Uterus (tissue), 2 donors: ENCODE data around the gene TBC1D19.

Source experiments
- POLR2A ChIP-seq, 2 donors: fragments of 450-650 bp; IDR thresholded peaks; one replicate each; pipeline ENCODE4 v1.6.1; 2016; ENCODE audit warnings: antibody characterized with exemption in 2 of 2, mild to moderate bottlenecking in 1 of 2, moderate library complexity in 1 of 2
- TF ChIP-seq, protein P1 (sequence below), 4 experiments: fragments of 200-600 bp in 2 of 4; fragments of 450-650 bp in 2 of 4; sonication (generic) in 2 of 4; IDR thresholded peaks; one replicate each; pipeline ENCODE4 v1.5.1; 2016 to 2019; ENCODE audit warnings: antibody characterized with exemption in 4 of 4, mild to moderate bottlenecking in 2 of 4, moderate library complexity in 1 of 4

DNA sequence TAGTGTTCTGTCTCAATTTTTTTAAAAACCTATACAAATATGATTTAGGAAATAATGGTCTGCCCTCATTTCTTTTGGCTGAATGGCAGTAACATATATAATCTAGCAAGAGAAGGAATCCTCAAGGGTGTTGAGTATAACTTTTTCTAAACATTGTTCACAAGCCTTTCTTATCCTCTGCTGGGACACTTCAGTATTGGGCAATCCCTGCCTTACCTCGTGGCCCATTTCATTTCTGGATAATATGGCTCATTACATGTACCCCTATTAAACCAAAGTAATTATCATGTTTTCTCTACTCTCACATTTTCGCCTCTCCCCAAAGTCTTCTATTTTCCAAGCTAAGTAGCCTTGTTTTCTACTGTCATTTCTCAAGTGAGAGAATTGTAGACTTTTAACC is 166.0 kb downstream of the TBC1D19 start:
- TF ChIP-seq, protein P1, sequence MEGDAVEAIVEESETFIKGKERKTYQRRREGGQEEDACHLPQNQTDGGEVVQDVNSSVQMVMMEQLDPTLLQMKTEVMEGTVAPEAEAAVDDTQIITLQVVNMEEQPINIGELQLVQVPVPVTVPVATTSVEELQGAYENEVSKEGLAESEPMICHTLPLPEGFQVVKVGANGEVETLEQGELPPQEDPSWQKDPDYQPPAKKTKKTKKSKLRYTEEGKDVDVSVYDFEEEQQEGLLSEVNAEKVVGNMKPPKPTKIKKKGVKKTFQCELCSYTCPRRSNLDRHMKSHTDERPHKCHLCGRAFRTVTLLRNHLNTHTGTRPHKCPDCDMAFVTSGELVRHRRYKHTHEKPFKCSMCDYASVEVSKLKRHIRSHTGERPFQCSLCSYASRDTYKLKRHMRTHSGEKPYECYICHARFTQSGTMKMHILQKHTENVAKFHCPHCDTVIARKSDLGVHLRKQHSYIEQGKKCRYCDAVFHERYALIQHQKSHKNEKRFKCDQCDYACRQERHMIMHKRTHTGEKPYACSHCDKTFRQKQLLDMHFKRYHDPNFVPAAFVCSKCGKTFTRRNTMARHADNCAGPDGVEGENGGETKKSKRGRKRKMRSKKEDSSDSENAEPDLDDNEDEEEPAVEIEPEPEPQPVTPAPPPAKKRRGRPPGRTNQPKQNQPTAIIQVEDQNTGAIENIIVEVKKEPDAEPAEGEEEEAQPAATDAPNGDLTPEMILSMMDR (IDR thresholded peaks at IDR 0.05) = no peak
- TF ChIP-seq POLR2A (IDR thresholded peaks at IDR 0.05) = no peak
